IMR-90 (cell line): ENCODE data around the gene RBFOX1. TPM values are rescaled to one million over a fixed set of nuclear protein-coding genes. Genes with fewer than 3 reads are reported as not detected.

Experiments
- ATAC-seq: fragments of 200-7000 bp; cut with Tn5 transposase; 2 replicates; pipeline ENCODE4 v1.9.1; 2020; ENCODE audit warnings: low read depth, mild to moderate bottlenecking, moderate library complexity
- BruUV-seq: library from RNA; stranded (reverse); fragments of 400-500 nt; replicated peaks from 2 replicates; lab custom pipeline; 2021; lab: Mats Ljungman, UMichigan
- CTCF ChIA-PET: fragments of 300-600 bp; formaldehyde crosslinking; extraction: SDS; loops from one replicate; lab custom pipeline; 2021; ENCODE audit warnings: antibody characterized with exemption; lab: Yijun Ruan, JAX
- POLR2A ChIA-PET: fragments of 300-600 bp; sonication (Branson Sonifier 250); formaldehyde crosslinking; loops from one replicate; lab custom pipeline; 2022; ENCODE audit warnings: antibody characterized with exemption; ENCODE audit not compliant: unreplicated experiment; lab: Charles Lee
- DNase-seq: peaks from one replicate; pipeline ENCODE4 v3.0.0; 2013
- H2AFZ ChIP-seq: replicated peaks from 2 replicates; pipeline ENCODE3; 2013; ENCODE audit warnings: low read length, mild to moderate bottlenecking; ENCODE audit not compliant: poor library complexity
- H2AK5ac ChIP-seq: 2 replicates; pipeline ENCODE4 v1.6.1; 2013; ENCODE audit warnings: low read depth, low read length, inconsistent platforms
- H2AK9ac ChIP-seq: replicated peaks from 2 replicates; pipeline ENCODE3; 2013; ENCODE audit warnings: mild to moderate bottlenecking, low read depth, low read length, moderate library complexity; ENCODE audit not compliant: poor library complexity
- H2BK120ac ChIP-seq: 2 replicates; pipeline ENCODE4 v1.6.1; 2013; ENCODE audit warnings: low read depth, low read length, inconsistent platforms
- H2BK15ac ChIP-seq: 3 replicates; pipeline ENCODE4 v1.6.1; 2013; ENCODE audit warnings: low read depth, low read length, inconsistent platforms
- H2BK20ac ChIP-seq: 2 replicates; pipeline ENCODE4 v1.6.1; 2013; ENCODE audit warnings: low read depth, mild to moderate bottlenecking, inconsistent platforms, low read length, moderate library complexity
- H2BK5ac ChIP-seq: 2 replicates; pipeline ENCODE4 v1.6.1; 2013; ENCODE audit warnings: mild to moderate bottlenecking, low read depth, low read length, inconsistent platforms; ENCODE audit not compliant: poor library complexity, severe bottlenecking
- H3K14ac ChIP-seq: replicated peaks from 2 replicates; pipeline ENCODE4 v1.6.1; 2013; ENCODE audit warnings: low read depth, low read length, inconsistent platforms
- H3K18ac ChIP-seq: 2 replicates; pipeline ENCODE4 v1.6.1; 2013; ENCODE audit warnings: low read depth, low read length, control low read depth
- H3K23ac ChIP-seq: 2 replicates; pipeline ENCODE4 v1.6.1; 2013; ENCODE audit warnings: low read depth, low read length, inconsistent platforms
- H3K27ac ChIP-seq: 2 replicates; pipeline ENCODE4 v1.5.1; 2013; ENCODE audit warnings: mild to moderate bottlenecking, control low read depth, low read length; ENCODE audit not compliant: insufficient read depth
- H3K27me3 ChIP-seq: 2 replicates; pipeline ENCODE4 v1.6.1; 2013; ENCODE audit warnings: low read length; ENCODE audit not compliant: control insufficient read depth, insufficient read depth
- H3K36me3 ChIP-seq: 2 replicates; pipeline ENCODE4 v1.6.1; 2013; ENCODE audit warnings: low read length, mixed read lengths; ENCODE audit not compliant: control insufficient read depth, insufficient read depth
- H3K4ac ChIP-seq: 2 replicates; pipeline ENCODE4 v1.6.1; 2013; ENCODE audit warnings: low read depth, low read length, inconsistent platforms
- H3K4me1 ChIP-seq: 2 replicates; pipeline ENCODE4 v1.6.1; 2013; ENCODE audit warnings: low read length, mixed read lengths; ENCODE audit not compliant: control insufficient read depth, insufficient read depth
- H3K4me2 ChIP-seq: 2 replicates; pipeline ENCODE4 v1.6.1; 2013; ENCODE audit warnings: low read depth, mild to moderate bottlenecking, control low read depth, low read length, moderate library complexity
- H3K4me3 ChIP-seq: 2 replicates; pipeline ENCODE4 v1.5.1; 2013; ENCODE audit warnings: low read depth, mild to moderate bottlenecking, control low read depth, low read length, moderate library complexity; ENCODE audit not compliant: insufficient read depth
- H3K56ac ChIP-seq: 2 replicates; pipeline ENCODE4 v1.6.1; 2013; ENCODE audit warnings: low read length, inconsistent platforms; ENCODE audit not compliant: insufficient read depth; ENCODE audit errors: extremely low read depth
- H3K79me1 ChIP-seq, 2 experiments: 2 replicates each; pipeline ENCODE4 v1.6.1; 2013; ENCODE audit warnings: low read length in 2 of 2, inconsistent platforms in 1 of 2, low read depth in 1 of 2
- H3K9ac ChIP-seq: 2 replicates; pipeline ENCODE4 v1.6.1; 2013; ENCODE audit warnings: low read depth, low read length, control low read depth
- H3K9me1 ChIP-seq: 2 replicates; pipeline ENCODE4 v1.6.1; 2013; ENCODE audit warnings: low read length, inconsistent platforms; ENCODE audit not compliant: insufficient read depth
- H3K9me3 ChIP-seq: 2 replicates; pipeline ENCODE4 v1.6.1; 2013; ENCODE audit warnings: low read length; ENCODE audit not compliant: control insufficient read depth, insufficient read depth
- H4K20me1 ChIP-seq: 2 replicates; pipeline ENCODE4 v1.6.1; 2013; ENCODE audit warnings: low read length, inconsistent platforms; ENCODE audit not compliant: insufficient read depth
- H4K5ac ChIP-seq: 2 replicates; pipeline ENCODE4 v1.6.1; 2013; ENCODE audit warnings: mild to moderate bottlenecking, low read depth, low read length, control low read depth
- H4K8ac ChIP-seq, 2 experiments: 2 replicates each; pipeline ENCODE4 v1.6.1; 2013; ENCODE audit warnings: low read depth in 2 of 2, low read length in 2 of 2, control low read depth in 1 of 2, inconsistent platforms in 1 of 2
- H4K91ac ChIP-seq: 2 replicates; pipeline ENCODE4 v1.6.1; 2013; ENCODE audit warnings: low read depth, low read length, inconsistent platforms; ENCODE audit not compliant: insufficient read depth
- CEBPB ChIP-seq: IDR thresholded peaks from 2 replicates; pipeline ENCODE4 v1.6.1; 2012; ENCODE audit warnings: low read depth, low read length, improper control_type of control experiment
- CTCF ChIP-seq: conservative IDR thresholded peaks from 2 replicates; pipeline ENCODE4 v1.5.1; 2012; ENCODE audit warnings: mild to moderate bottlenecking, low read depth, low read length, improper control_type of control experiment
- MXI1 ChIP-seq: IDR thresholded peaks from 2 replicates; pipeline ENCODE4 v1.6.1; 2012; ENCODE audit warnings: low read depth, mild to moderate bottlenecking, low read length, moderate library complexity, borderline replicate concordance
- WGBS, 2 experiments: methylation state at CpG; one replicate each; pipeline versions ENCODE4 v1.1.5 to v1.1.7; 2013; ENCODE audit warnings: missing lambda C conversion rate in 2 of 2; ENCODE audit not compliant: insufficient read length in 1 of 2; ENCODE audit errors: extremely low coverage in 2 of 2; 5-methylcytosine and 5-hydroxymethylcytosine counted together
- dilution Hi-C: fragments of 300-500 bp; cut with HindIII; formaldehyde crosslinking; loops from one replicate; pipeline ENCODE4 v1.14.3; 2018; ENCODE audit warnings: low sequenced_read_pairs; ENCODE audit not compliant: unreplicated experiment
- in situ Hi-C: fragments of 300-500 bp; cut with MboI; formaldehyde crosslinking; loops from 3 replicates; pipeline ENCODE4 v1.14.3; 2019; ENCODE audit warnings: low sequenced_read_pairs, inconsistent platforms, mixed read lengths
- intact Hi-C: fragments of 100-400 bp; cut with micrococcal nuclease; formaldehyde crosslinking; loops from 2 replicates; pipeline ENCODE4 v1.10.0; 2022
- polyA plus RNA-seq, 3 experiments: library from polyadenylated mRNA; depleted of rRNA; stranded (reverse); fragments of >200 nt; gene quantifications; 2 replicates each; pipeline ENCODE4 v1.2.3, GENCODE V29; 2012; ENCODE audit warnings: low replicate concordance in 1 of 3
- total RNA-seq: library from RNA; depleted of rRNA; stranded (reverse); fragments of >200 nt; gene quantifications from 2 replicates; pipeline ENCODE4 v1.2.3, GENCODE V29; 2012

Gene RBFOX1
- total and polyA plus RNA-seq, 2 of the 4 experiments (the other 2 are of a cell fraction), result not detected

GRCh38 chr16:7482032-7482431 lies 149.4 kb downstream of the RBFOX1 start:
- intact Hi-C loops (no loop called here), dilution Hi-C loops (no loop called here)

More at GRCh38 chr16:7482032-7482431, 149.4 kb downstream of the RBFOX1 start:
- Histone ChIP-seq H3K36me3 (no peaks in the 10 kb centered on the region), H3K4ac (no peak overlapping the region), H4K8ac (no peak overlapping the region), H3K9me3 (peaks cover 18% of the 10 kb centered on the region), H3K9me1 (no peaks in the 10 kb centered on the region), H3K56ac (no peak overlapping the region), H3K18ac (no peak overlapping the region), H2AFZ (no peak overlapping the region), H4K5ac (no peak overlapping the region), H2BK15ac (no peak overlapping the region), H3K14ac (no peak overlapping the region), H3K27me3 (no peaks in the 10 kb centered on the region), H2AK5ac (no peak overlapping the region), H3K23ac (no peak overlapping the region), H3K9ac (no peak overlapping the region), H3K79me1 (no peaks in the 10 kb centered on the region), H2BK5ac (no peak overlapping the region), H2BK20ac (no peak overlapping the region), H3K4me1 (no peaks in the 10 kb centered on the region), H3K4me2 (no peak overlapping the region), H3K4me3 (no peak overlapping the region), H3K27ac (no peak overlapping the region), H4K91ac (no peak overlapping the region), H2AK9ac (no peak overlapping the region), H2BK120ac (no peak overlapping the region), H4K20me1 (no peaks in the 10 kb centered on the region)
- no TSS peak for BruUV-seq
- DNase-seq (no peak), ATAC-seq (no peak)
- ChIA-PET CTCF (no interaction called here), POLR2A (no interaction called here)
- no peak for TF ChIP-seq CTCF
- no peak for TF ChIP-seq MXI1
- no peak for TF ChIP-seq CEBPB
- no CpG with 5 or more reads among the region's 10 CpGs for WGBS, 2 experiments
- in situ Hi-C loops, result no loop called here
